ENCODE data around the gene TRIM21.
A peak's percentile ranks its signal among the peaks of the same experiment; 100 is the strongest.

The TRIM21 gene

GRCh38 chr11:4393209-4393857, at the start of gene TRIM21:
Gene TRIM21 (minus strand): TSS chr11:4393702. CDS start chr11:4390409, 3,293 bp downstream.
- peak; percentile 85 for DNase-seq (ENCODE audit: low spot score)

GRCh38 chr11:4441515-4441914, 48.0 kb upstream of the TRIM21 start:
- Histone ChIP-seq H3K27ac (no peak overlapping the region), H3K4me3 (no peak overlapping the region)
- TF ChIP-seq CTCF (IDR thresholded peaks at IDR 0.05): no peak
- no peak for DNase-seq (ENCODE audit: low spot score)

More at GRCh38 chr11:4393209-4393857, at the start of gene TRIM21:
- peak within 1 kb of the TSS; percentile 64 to 79 for H3K27ac ChIP-seq
- H3K4me3 ChIP-seq: peak within 1 kb of the TSS; percentile 90
- TF ChIP-seq CTCF (IDR thresholded peaks at IDR 0.05): no peak

GRCh38 chr11:4436411-4436810, 42.9 kb upstream of the TRIM21 start:
- no peak for DNase-seq (ENCODE audit: low spot score)
- no peak for TF ChIP-seq CTCF (IDR thresholded peaks at IDR 0.05)
- no peak overlapping the region for H3K27ac ChIP-seq
- no peak overlapping the region for H3K4me3 ChIP-seq

- TF ChIP-seq CTCF (IDR thresholded peaks at IDR 0.05): no peak
- no peak for DNase-seq (ENCODE audit: low spot score)
- Histone ChIP-seq H3K27ac (no peak overlapping the region), H3K4me3 (no peak overlapping the region)
Observed at GRCh38 chr11:4433856-4434255, 40.4 kb upstream of the TRIM21 start.

GRCh38 chr11:4430051-4430450, 36.5 kb upstream of the TRIM21 start:
- no peak for TF ChIP-seq CTCF (IDR thresholded peaks at IDR 0.05)

GRCh38 chr11:4418403-4418802, 24.9 kb upstream of the TRIM21 start:
- Histone ChIP-seq H3K4me3 (no peak overlapping the region), H3K27ac (no peak overlapping the region)
- TF ChIP-seq CTCF (IDR thresholded peaks at IDR 0.05): no peak
- DNase-seq (ENCODE audit: low spot score): no peak

More at GRCh38 chr11:4430051-4430450, 36.5 kb upstream of the TRIM21 start:
- Histone ChIP-seq H3K27ac (no peak overlapping the region), H3K4me3 (no peak overlapping the region)
- no peak for DNase-seq (ENCODE audit: low spot score)

- DNase-seq (ENCODE audit: low spot score): no peak
- Histone ChIP-seq H3K4me3 (no peak overlapping the region), H3K27ac (no peak overlapping the region)
- TF ChIP-seq CTCF (IDR thresholded peaks at IDR 0.05): no peak
Observed at GRCh38 chr11:4416816-4417215, 23.3 kb upstream of the TRIM21 start.
